ENCODE measurements around the gene EFTUD2.

Gene EFTUD2

DNA sequence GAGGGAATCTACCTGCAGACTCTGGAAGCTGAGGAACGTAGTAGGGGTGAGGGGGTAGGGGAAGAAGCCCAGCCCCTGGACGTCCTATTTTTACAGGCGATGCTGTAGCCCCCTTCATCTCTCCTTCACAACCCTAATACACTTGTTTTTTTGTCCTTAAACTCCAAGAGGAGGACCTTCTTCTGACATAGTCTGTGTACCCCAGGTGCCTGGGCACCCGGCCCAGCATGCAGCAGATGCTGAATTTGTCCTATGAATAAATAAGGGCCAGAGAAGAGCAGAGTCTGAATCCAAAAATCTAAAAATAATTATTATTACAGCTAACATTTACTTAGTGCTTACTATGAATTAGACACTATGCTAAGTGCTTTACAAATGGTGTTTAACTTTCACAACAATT lies 43.2 kb upstream of the EFTUD2 start:
- Histone ChIP-seq H2AFZ (ENCODE audit: low read depth, low read length) (no peak overlapping the region), H3K9me3 (ENCODE audit: insufficient read depth, low read length) (no peaks in the 10 kb centered on the region), H3K9ac (ENCODE audit: low read length) (no peak overlapping the region), H3K4me3 (ENCODE audit: low read length) (no peak overlapping the region), H3K4me1 (ENCODE audit: low read length) (peaks cover 5% of the 10 kb centered on the region), H3K4me2 (ENCODE audit: low read length) (no peak overlapping the region), H4K20me1 (ENCODE audit: insufficient read depth, low read length) (0 out of 2 replicates have a peak, but pooled peaks cover 2% of the 10 kb centered on the region), H3K79me2 (ENCODE audit: low read length) (peaks cover 99% of the 10 kb centered on the region), H3K27ac (ENCODE audit: low read length) (no peak overlapping the region), H3K36me3 (replicated peaks; ENCODE audit: low read depth, low read length) (peaks cover 46% of the 10 kb centered on the region), H3K27me3 (ENCODE audit: low read depth, low read length) (no peaks in the 10 kb centered on the region)
- no peak for TF ChIP-seq EZH2phosphoT487 (IDR thresholded peaks at IDR 0.05; ENCODE audit: low read depth)
- TF ChIP-seq, protein P1, sequence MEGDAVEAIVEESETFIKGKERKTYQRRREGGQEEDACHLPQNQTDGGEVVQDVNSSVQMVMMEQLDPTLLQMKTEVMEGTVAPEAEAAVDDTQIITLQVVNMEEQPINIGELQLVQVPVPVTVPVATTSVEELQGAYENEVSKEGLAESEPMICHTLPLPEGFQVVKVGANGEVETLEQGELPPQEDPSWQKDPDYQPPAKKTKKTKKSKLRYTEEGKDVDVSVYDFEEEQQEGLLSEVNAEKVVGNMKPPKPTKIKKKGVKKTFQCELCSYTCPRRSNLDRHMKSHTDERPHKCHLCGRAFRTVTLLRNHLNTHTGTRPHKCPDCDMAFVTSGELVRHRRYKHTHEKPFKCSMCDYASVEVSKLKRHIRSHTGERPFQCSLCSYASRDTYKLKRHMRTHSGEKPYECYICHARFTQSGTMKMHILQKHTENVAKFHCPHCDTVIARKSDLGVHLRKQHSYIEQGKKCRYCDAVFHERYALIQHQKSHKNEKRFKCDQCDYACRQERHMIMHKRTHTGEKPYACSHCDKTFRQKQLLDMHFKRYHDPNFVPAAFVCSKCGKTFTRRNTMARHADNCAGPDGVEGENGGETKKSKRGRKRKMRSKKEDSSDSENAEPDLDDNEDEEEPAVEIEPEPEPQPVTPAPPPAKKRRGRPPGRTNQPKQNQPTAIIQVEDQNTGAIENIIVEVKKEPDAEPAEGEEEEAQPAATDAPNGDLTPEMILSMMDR (IDR thresholded peaks at IDR 0.05; ENCODE audit: low read depth, low read length) = no peak

DNA sequence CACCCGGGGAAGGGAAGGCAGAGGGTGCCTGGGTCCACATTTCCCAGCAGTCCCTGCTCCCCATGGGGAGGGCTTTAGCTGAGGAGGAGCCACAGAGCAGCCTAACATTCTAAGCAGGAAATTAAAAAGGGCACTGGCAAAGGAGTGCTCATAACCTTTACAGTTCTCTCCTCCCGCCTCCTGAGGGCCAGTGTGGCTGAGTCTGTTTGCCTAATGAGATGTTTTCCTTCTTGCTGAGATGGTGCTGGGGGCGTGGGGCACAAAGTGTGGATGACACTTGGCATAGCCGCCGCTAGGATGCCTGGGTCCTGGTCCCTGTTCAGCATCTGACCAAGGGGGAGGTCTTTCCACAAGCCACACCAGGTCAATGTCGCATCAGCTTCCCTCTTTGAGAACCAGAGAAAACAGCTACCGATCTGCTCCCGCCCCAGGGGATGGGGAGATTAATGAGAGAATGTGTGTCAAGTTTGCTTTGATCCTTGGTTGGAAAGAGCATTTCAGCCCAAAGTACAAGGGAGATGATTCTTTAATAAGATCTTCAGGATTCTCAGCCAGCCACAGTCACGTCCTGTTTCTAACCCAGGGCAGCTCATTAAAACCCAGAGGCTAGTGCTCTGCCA lies 42.6 kb upstream of the EFTUD2 start:
- no peak overlapping the region for H2AFZ ChIP-seq (ENCODE audit: low read depth, low read length)
- H3K4me3 ChIP-seq (ENCODE audit: low read length) = no peak overlapping the region
- no peak overlapping the region for H3K27ac ChIP-seq (ENCODE audit: low read length)
- H3K27me3 ChIP-seq (ENCODE audit: low read depth, low read length) = no peaks in the 10 kb centered on the region
- no peaks in the 10 kb centered on the region for H3K9me3 ChIP-seq (ENCODE audit: insufficient read depth, low read length)
- peaks cover 99% of the 10 kb centered on the region for H3K79me2 ChIP-seq (ENCODE audit: low read length)
- 0 out of 2 replicates have a peak, but pooled peaks cover 2% of the 10 kb centered on the region for H4K20me1 ChIP-seq (ENCODE audit: insufficient read depth, low read length)
- peaks cover 50% of the 10 kb centered on the region for H3K36me3 ChIP-seq (replicated peaks; ENCODE audit: low read depth, low read length)
- peaks cover 5% of the 10 kb centered on the region for H3K4me1 ChIP-seq (ENCODE audit: low read length)
- H3K9ac ChIP-seq (ENCODE audit: low read length) = no peak overlapping the region
- TF ChIP-seq EZH2phosphoT487 (IDR thresholded peaks at IDR 0.05; ENCODE audit: low read depth) = no peak
- TF ChIP-seq, protein P1 (IDR thresholded peaks at IDR 0.05; ENCODE audit: low read depth, low read length) = no peak
- no peak overlapping the region for H3K4me2 ChIP-seq (ENCODE audit: low read length)

DNA sequence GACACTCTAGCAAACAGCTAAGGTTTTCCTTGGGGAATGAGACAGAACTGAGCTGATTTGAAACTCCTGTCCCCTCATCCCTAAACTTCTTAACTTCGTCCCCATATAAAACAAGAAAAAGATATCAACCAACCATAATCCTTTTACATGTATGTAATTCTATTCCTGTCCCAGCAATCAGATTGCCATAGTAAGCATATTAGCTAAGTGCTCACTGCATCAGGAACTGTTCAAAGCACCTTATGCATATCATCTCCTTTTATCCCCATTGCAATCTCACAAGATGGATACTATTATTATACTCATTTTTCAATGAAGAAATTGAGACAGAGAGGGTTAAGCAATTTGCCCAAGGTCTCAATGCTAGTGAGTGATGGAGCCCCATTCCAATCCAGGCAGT lies 41.5 kb upstream of the EFTUD2 start:
- Histone ChIP-seq H2AFZ (ENCODE audit: low read depth, low read length) (no peak overlapping the region), H3K9ac (ENCODE audit: low read length) (no peak overlapping the region), H3K27me3 (ENCODE audit: low read depth, low read length) (no peaks in the 10 kb centered on the region), H3K4me3 (ENCODE audit: low read length) (no peak overlapping the region), H3K4me2 (ENCODE audit: low read length) (no peak overlapping the region), H3K9me3 (ENCODE audit: insufficient read depth, low read length) (no peaks in the 10 kb centered on the region), H4K20me1 (ENCODE audit: insufficient read depth, low read length) (peaks cover 2% of the 10 kb centered on the region; the same call in 1 of the 2 replicates), H3K79me2 (ENCODE audit: low read length) (peaks cover 94% of the 10 kb centered on the region), H3K4me1 (ENCODE audit: low read length) (no peaks in the 10 kb centered on the region), H3K27ac (ENCODE audit: low read length) (no peak overlapping the region), H3K36me3 (replicated peaks; ENCODE audit: low read depth, low read length) (peaks cover 47% of the 10 kb centered on the region)
- no peak for TF ChIP-seq EZH2phosphoT487 (IDR thresholded peaks at IDR 0.05; ENCODE audit: low read depth)
- TF ChIP-seq, protein P1 (IDR thresholded peaks at IDR 0.05; ENCODE audit: low read depth, low read length) = no peak

DNA sequence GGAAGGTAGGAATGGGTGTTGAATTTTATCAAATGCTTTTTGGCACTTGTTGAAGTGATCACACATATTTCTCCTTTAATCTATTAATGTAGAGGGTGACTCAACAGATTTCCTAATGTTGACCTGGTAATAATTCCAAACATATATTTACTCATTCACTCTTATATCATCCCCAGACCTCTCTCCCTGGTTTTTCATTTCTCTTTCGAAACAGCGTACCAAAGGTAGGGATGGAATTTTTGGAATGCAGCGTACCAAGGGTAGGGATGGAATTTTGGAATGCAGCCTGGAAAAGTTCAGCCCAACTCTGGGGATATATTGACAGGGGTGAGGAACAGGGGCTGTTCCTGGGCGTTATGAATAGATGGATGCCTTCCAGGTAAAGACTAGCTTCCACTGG lies 41.1 kb upstream of the EFTUD2 start:
- Histone ChIP-seq H3K27me3 (ENCODE audit: low read depth, low read length) (no peaks in the 10 kb centered on the region), H3K79me2 (ENCODE audit: low read length) (peaks cover 89% of the 10 kb centered on the region), H3K9ac (ENCODE audit: low read length) (no peak overlapping the region), H4K20me1 (ENCODE audit: insufficient read depth, low read length) (peaks cover 2% of the 10 kb centered on the region; the same call in 1 of the 2 replicates), H3K27ac (ENCODE audit: low read length) (no peak overlapping the region), H3K36me3 (replicated peaks; ENCODE audit: low read depth, low read length) (peaks cover 51% of the 10 kb centered on the region), H3K4me1 (ENCODE audit: low read length) (no peaks in the 10 kb centered on the region), H2AFZ (ENCODE audit: low read depth, low read length) (no peak overlapping the region), H3K9me3 (ENCODE audit: insufficient read depth, low read length) (no peaks in the 10 kb centered on the region), H3K4me3 (ENCODE audit: low read length) (no peak overlapping the region), H3K4me2 (ENCODE audit: low read length) (no peak overlapping the region)
- TF ChIP-seq, protein P1 (IDR thresholded peaks at IDR 0.05; ENCODE audit: low read depth, low read length) = no peak
- TF ChIP-seq EZH2phosphoT487 (IDR thresholded peaks at IDR 0.05; ENCODE audit: low read depth) = no peak

All from OCI-LY3 (cell line).